CD4-positive, CD25-positive, alpha-beta regulatory T cell (primary cell): ENCODE measurements around the gene SLC17A4. TPM values are rescaled to one million over a fixed set of nuclear protein-coding genes. Genes with fewer than 3 reads are reported as not detected.

Source experiments
- ATAC-seq, 2 donors: fragments of 150-1000 bp; cut with Tn5 transposase; one replicate each; pipeline ENCODE4 v1.10.0; 2021; ENCODE audit warnings: low read depth in 2 of 2, moderate number of reproducible peaks in 2 of 2, moderate library complexity in 1 of 2
- DNase-seq, 3 donors: peaks; one replicate each; pipeline versions ENCODE4 v3.0.0 to v3.0.0-alpha.2; 2012 to 2022; ENCODE audit warnings: mixed read lengths in 1 of 3
- H3K27ac ChIP-seq: one replicate; pipeline ENCODE4 v1.7.0; 2013; ENCODE audit warnings: mild to moderate bottlenecking, low read length; ENCODE audit not compliant: insufficient read depth, poor library complexity, severe bottlenecking
- H3K27me3 ChIP-seq: one replicate; pipeline ENCODE4 v1.7.0; 2013; ENCODE audit warnings: low read length; ENCODE audit not compliant: control insufficient read depth, insufficient read depth
- H3K36me3 ChIP-seq: one replicate; pipeline ENCODE4 v1.7.0; 2013; ENCODE audit warnings: mild to moderate bottlenecking, low read length, moderate library complexity; ENCODE audit not compliant: control insufficient read depth, insufficient read depth
- H3K4me1 ChIP-seq: 2 replicates; pipeline ENCODE4 v1.7.0; 2013; ENCODE audit warnings: mild to moderate bottlenecking, low read length; ENCODE audit not compliant: insufficient read depth, control insufficient read depth, poor library complexity, severe bottlenecking
- H3K4me3 ChIP-seq: one replicate; pipeline ENCODE4 v1.7.0; 2013; ENCODE audit warnings: low read depth, mild to moderate bottlenecking, low read length, moderate library complexity
- H3K9me3 ChIP-seq, 2 experiments: 1 replicate in 1 of 2; 2 replicates in 1 of 2; pipeline ENCODE4 v1.7.0; 2013; ENCODE audit warnings: low read length in 2 of 2, mild to moderate bottlenecking in 1 of 2, moderate library complexity in 1 of 2; ENCODE audit not compliant: control insufficient read depth in 2 of 2
- H3K27ac Mint-ChIP-seq, 3 donors: one replicate each; pipeline ENCODE4 v1.8.0; 2020 to 2022; ENCODE audit warnings: mild to moderate bottlenecking in 3 of 3, mixed read lengths in 3 of 3, moderate library complexity in 2 of 3
- H3K27me3 Mint-ChIP-seq: one replicate; pipeline ENCODE4 v1.8.0; 2022; ENCODE audit warnings: mild to moderate bottlenecking, mixed read lengths
- H3K36me3 Mint-ChIP-seq: one replicate; pipeline ENCODE4 v1.8.0; 2020; ENCODE audit warnings: mixed read lengths
- H3K4me1 Mint-ChIP-seq, 4 donors: one replicate each; pipeline ENCODE4 v1.8.0; 2020 to 2022; ENCODE audit warnings: mixed read lengths in 4 of 4, mild to moderate bottlenecking in 1 of 4
- H3K4me3 Mint-ChIP-seq, 4 donors: one replicate each; pipeline ENCODE4 v1.8.0; 2020 to 2022; ENCODE audit warnings: mild to moderate bottlenecking in 4 of 4, mixed read lengths in 4 of 4, moderate library complexity in 3 of 4
- H3K9me3 Mint-ChIP-seq, 7 donors: one replicate each; pipeline ENCODE4 v1.8.0; 2020 to 2022; ENCODE audit warnings: mixed read lengths in 7 of 7, mild to moderate bottlenecking in 3 of 7, moderate library complexity in 2 of 7
- polyA plus RNA-seq, 4 donors: library from polyadenylated mRNA; unstranded; fragments of 300-500 nt; fragmentation: Illumina TruSeq; gene quantifications; one replicate each; pipeline ENCODE4 v1.2.3, GENCODE V29; 2021
- total RNA-seq: library from RNA; stranded (reverse); gene quantifications from one replicate; pipeline ENCODE4 v1.2.3, GENCODE V29; 2022

SLC17A4 gene
- not detected for total RNA-seq
- not detected for polyA plus RNA-seq

GRCh38 chr6:25754535-25754934 is at the start of gene SLC17A4:
TSS of gene SLC17A4 (plus strand) at chr6:25754742. CDS start at chr6:25761963, 7,221 bp downstream.
- Mint-ChIP-seq H3K27me3 (peaks cover 32% of the 10 kb centered on the region), H3K4me1 (no peaks in the 10 kb centered on the region), H3K27ac (peak within 1 kb of the TSS in 1 of 3 donors; percentile 9), H3K4me3 (no peak within 1 kb of the TSS), H3K36me3 (no peaks in the 10 kb centered on the region), H3K9me3 (peaks cover 0 to 2% (median 0%) of the 10 kb centered on the region in 7 donors)
- Histone ChIP-seq H3K4me1 (no peaks in the 10 kb centered on the region), H3K9me3 (no peaks in the 10 kb centered on the region), H3K27ac (no peak within 1 kb of the TSS), H3K36me3 (no peaks in the 10 kb centered on the region), H3K4me3 (no peak within 1 kb of the TSS), H3K27me3 (no peaks in the 10 kb centered on the region)
- DNase-seq = no peak
- no peak for ATAC-seq

GRCh38 chr6:25706314-25707014 is 48.1 kb upstream of the SLC17A4 start:
- DNase-seq (no peak), ATAC-seq (no peak)
- H3K36me3 Mint-ChIP-seq = no peaks in the 10 kb centered on the region
- no peaks in the 10 kb centered on the region for H3K9me3 Mint-ChIP-seq
- Histone ChIP-seq H3K27me3 (peaks cover 8% of the 10 kb centered on the region), H3K4me3 (no peak overlapping the region), H3K27ac (no peak overlapping the region), H3K9me3 (no peaks in the 10 kb centered on the region), H3K4me1 (no peaks in the 10 kb centered on the region), H3K36me3 (no peaks in the 10 kb centered on the region)
- H3K27me3 Mint-ChIP-seq = peaks cover 15% of the 10 kb centered on the region
- peak overlapping the region in 1 of 3 donors; percentile 31 for H3K27ac Mint-ChIP-seq
- H3K4me3 Mint-ChIP-seq = no peak overlapping the region
- no peaks in the 10 kb centered on the region for H3K4me1 Mint-ChIP-seq

- no peaks in the 10 kb centered on the region for H3K4me1 ChIP-seq
- no peaks in the 10 kb centered on the region for H3K9me3 ChIP-seq
- H3K36me3 Mint-ChIP-seq = no peaks in the 10 kb centered on the region
- no peak for DNase-seq
- no peaks in the 10 kb centered on the region for H3K9me3 Mint-ChIP-seq
- H3K4me1 Mint-ChIP-seq = no peaks in the 10 kb centered on the region
- ATAC-seq = no peak
- no peak overlapping the region for H3K4me3 Mint-ChIP-seq
- H3K27me3 Mint-ChIP-seq = peaks cover 15% of the 10 kb centered on the region
- H3K27ac ChIP-seq = no peak overlapping the region
- H3K27ac Mint-ChIP-seq = no peak overlapping the region
- H3K36me3 ChIP-seq = no peaks in the 10 kb centered on the region
- peaks cover 8% of the 10 kb centered on the region for H3K27me3 ChIP-seq
- no peak overlapping the region for H3K4me3 ChIP-seq
Measured at GRCh38 chr6:25709761-25710160, 44.8 kb upstream of the SLC17A4 start.

GRCh38 chr6:25710287-25710686 is 44.3 kb upstream of the SLC17A4 start:
- Mint-ChIP-seq H3K27me3 (peaks cover 16% of the 10 kb centered on the region), H3K27ac (no peak overlapping the region), H3K36me3 (no peaks in the 10 kb centered on the region), H3K4me1 (no peaks in the 10 kb centered on the region), H3K9me3 (no peaks in the 10 kb centered on the region), H3K4me3 (no peak overlapping the region)
- Histone ChIP-seq H3K9me3 (no peaks in the 10 kb centered on the region), H3K27ac (no peak overlapping the region), H3K4me1 (no peaks in the 10 kb centered on the region), H3K4me3 (no peak overlapping the region), H3K36me3 (no peaks in the 10 kb centered on the region), H3K27me3 (peaks cover 8% of the 10 kb centered on the region)
- ATAC-seq (no peak), DNase-seq (no peak)

GRCh38 chr6:25713824-25714223 is 40.7 kb upstream of the SLC17A4 start:
- no peaks in the 10 kb centered on the region for H3K27me3 ChIP-seq
- no peaks in the 10 kb centered on the region for H3K4me1 ChIP-seq
- no peaks in the 10 kb centered on the region for H3K9me3 ChIP-seq
- no peaks in the 10 kb centered on the region for H3K4me1 Mint-ChIP-seq
- DNase-seq (no peak), ATAC-seq (no peak)
- H3K4me3 ChIP-seq = no peak overlapping the region
- H3K4me3 Mint-ChIP-seq = no peak overlapping the region
- H3K27me3 Mint-ChIP-seq = peaks cover 28% of the 10 kb centered on the region
- H3K27ac Mint-ChIP-seq = no peak overlapping the region
- H3K36me3 ChIP-seq = no peaks in the 10 kb centered on the region
- H3K9me3 Mint-ChIP-seq = no peaks in the 10 kb centered on the region
- H3K36me3 Mint-ChIP-seq = no peaks in the 10 kb centered on the region
- no peak overlapping the region for H3K27ac ChIP-seq

- ATAC-seq = no peak
Measured at GRCh38 chr6:25714765-25715164, 39.8 kb upstream of the SLC17A4 start.

DNA sequence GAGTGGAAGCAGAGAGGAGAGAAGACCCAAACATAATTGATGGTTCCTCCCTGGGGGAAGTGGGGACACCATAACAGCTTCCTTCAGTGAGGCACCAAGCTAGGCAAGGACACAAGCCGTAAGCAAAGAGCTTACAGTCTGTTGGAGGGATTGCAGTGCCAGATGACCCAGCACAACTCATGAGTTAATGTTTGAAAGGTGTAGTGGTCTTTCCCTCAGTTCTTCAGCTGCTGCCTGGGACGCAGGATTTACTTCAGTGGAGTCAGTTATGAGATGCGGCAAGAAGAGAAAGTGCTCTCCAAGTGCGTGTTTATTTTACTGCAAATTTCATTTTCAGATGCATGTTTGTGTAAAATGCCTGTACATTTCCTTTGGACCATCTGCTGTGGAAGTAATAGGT is 38.7 kb upstream of the SLC17A4 start:
- ATAC-seq = no peak
- no peak overlapping the region for H3K27ac Mint-ChIP-seq
- Histone ChIP-seq H3K9me3 (no peaks in the 10 kb centered on the region), H3K36me3 (no peaks in the 10 kb centered on the region), H3K4me3 (no peak overlapping the region), H3K27ac (no peak overlapping the region), H3K27me3 (no peaks in the 10 kb centered on the region), H3K4me1 (no peaks in the 10 kb centered on the region)
- peaks cover 27% of the 10 kb centered on the region for H3K27me3 Mint-ChIP-seq
- H3K4me1 Mint-ChIP-seq = peaks cover 0 to 4% (median 0%) of the 10 kb centered on the region in 4 donors
- no peak for DNase-seq
- H3K4me3 Mint-ChIP-seq = no peak overlapping the region
- H3K9me3 Mint-ChIP-seq = no peaks in the 10 kb centered on the region
- no peaks in the 10 kb centered on the region for H3K36me3 Mint-ChIP-seq

More at GRCh38 chr6:25714765-25715164, 39.8 kb upstream of the SLC17A4 start:
- Mint-ChIP-seq H3K4me3 (no peak overlapping the region), H3K36me3 (no peaks in the 10 kb centered on the region), H3K27ac (no peak overlapping the region), H3K27me3 (peaks cover 20% of the 10 kb centered on the region), H3K9me3 (no peaks in the 10 kb centered on the region), H3K4me1 (no peaks in the 10 kb centered on the region)
- no peak for DNase-seq
- no peaks in the 10 kb centered on the region for H3K4me1 ChIP-seq
- H3K36me3 ChIP-seq = no peaks in the 10 kb centered on the region
- H3K27me3 ChIP-seq = no peaks in the 10 kb centered on the region
- H3K27ac ChIP-seq = no peak overlapping the region
- H3K9me3 ChIP-seq = no peaks in the 10 kb centered on the region
- H3K4me3 ChIP-seq = no peak overlapping the region
